Fibroblast of lung (primary cell): Measurements from ENCODE around the gene BSND. TPM values are rescaled to one million over a fixed set of nuclear protein-coding genes. Genes with fewer than 3 reads are reported as not detected.
A peak's percentile ranks its signal among the peaks of the same experiment; 100 is the strongest.

Experiments used
- DNase-seq, 2 donors: peaks; one replicate each; pipeline versions ENCODE4 v3.0.0 to v3.0.0-alpha.2; 2010; ENCODE audit warnings: low read depth in 2 of 2
- H2AFZ ChIP-seq: 2 replicates; pipeline ENCODE4 v1.5.1; 2012; ENCODE audit warnings: low read length, control low read depth, inconsistent platforms
- H3K27ac ChIP-seq: 2 replicates; pipeline ENCODE4 v1.5.1; 2011; ENCODE audit warnings: low read length, control low read depth; ENCODE audit not compliant: insufficient read depth
- H3K27me3 ChIP-seq: 2 replicates; pipeline ENCODE4 v1.5.1; 2011; ENCODE audit warnings: mild to moderate bottlenecking, low read length; ENCODE audit not compliant: control insufficient read depth, insufficient read depth
- H3K36me3 ChIP-seq: 2 replicates; pipeline ENCODE4 v1.5.1; 2011; ENCODE audit warnings: low read length; ENCODE audit not compliant: control insufficient read depth, insufficient read depth
- H3K4me1 ChIP-seq: 2 replicates; pipeline ENCODE4 v1.5.1; 2011; ENCODE audit warnings: low read length; ENCODE audit not compliant: control insufficient read depth, insufficient read depth; ENCODE audit errors: extremely low read depth
- H3K4me2 ChIP-seq: 2 replicates; pipeline ENCODE4 v1.5.1; 2011; ENCODE audit warnings: low read length, control low read depth; ENCODE audit not compliant: insufficient read depth; ENCODE audit errors: extremely low read depth
- H3K4me3 ChIP-seq, 4 experiments: fragments of 200-600 bp in 1 of 4; sonication (generic) in 1 of 4; replicated peaks in 1 of 4; 2 replicates each; pipeline ENCODE4 v1.5.1; 2011 to 2016; ENCODE audit warnings: low read length in 4 of 4, low read depth in 3 of 4, mild to moderate bottlenecking in 3 of 4, control low read depth in 2 of 4, inconsistent platforms in 1 of 4, mixed read lengths in 1 of 4; ENCODE audit not compliant: insufficient read depth in 1 of 4; ENCODE audit errors: control extremely low read depth in 1 of 4
- H3K79me2 ChIP-seq: 2 replicates; pipeline ENCODE4 v1.5.1; 2012; ENCODE audit warnings: mild to moderate bottlenecking, low read length, inconsistent platforms; ENCODE audit not compliant: control insufficient read depth, insufficient read depth
- H3K9ac ChIP-seq: 2 replicates; pipeline ENCODE4 v1.5.1; 2011; ENCODE audit warnings: mild to moderate bottlenecking, low read length, control low read depth; ENCODE audit not compliant: insufficient read depth
- H3K9me3 ChIP-seq: 2 replicates; pipeline ENCODE4 v1.5.1; 2012; ENCODE audit warnings: low read depth, low read length; ENCODE audit not compliant: control insufficient read depth, insufficient read depth
- H4K20me1 ChIP-seq: 2 replicates; pipeline ENCODE4 v1.5.1; 2011; ENCODE audit warnings: low read length; ENCODE audit not compliant: control insufficient read depth, insufficient read depth; ENCODE audit errors: extremely low read depth
- EZH2 ChIP-seq: IDR thresholded peaks from 2 replicates; pipeline ENCODE4 v1.5.1; 2012; ENCODE audit warnings: low read length, control low read depth, mild to moderate bottlenecking; ENCODE audit errors: missing control alignments
- polyA plus RNA-seq, 2 donors: library from polyadenylated mRNA; depleted of rRNA in 1 of 2; stranded (reverse) in 1 of 2; unstranded in 1 of 2; fragments of >200 nt; gene quantifications; 2 replicates each; pipeline ENCODE4 v1.2.1, GENCODE V29; 2011 to 2012; ENCODE audit warnings: missing spikeins in 1 of 2
- total RNA-seq: library from RNA; depleted of rRNA; stranded (reverse); fragments of >200 nt; gene quantifications from 2 replicates; pipeline ENCODE4 v1.2.1, GENCODE V29; 2014
- TF ChIP-seq, protein P1 (sequence below), 2 donors: IDR thresholded peaks in 1 of 2; conservative IDR thresholded peaks in 1 of 2; 1 replicate in 1 of 2; 2 replicates in 1 of 2; pipeline ENCODE4 v1.5.1; 2011 to 2012; ENCODE audit warnings: low read length in 2 of 2, control low read depth in 1 of 2, inconsistent platforms in 1 of 2, low read depth in 1 of 2, mild to moderate bottlenecking in 1 of 2

BSND gene
- total and polyA plus RNA-seq, 2 donors (not counting 1 experiment from before 2014, with no cell fraction given): not detected

DNA sequence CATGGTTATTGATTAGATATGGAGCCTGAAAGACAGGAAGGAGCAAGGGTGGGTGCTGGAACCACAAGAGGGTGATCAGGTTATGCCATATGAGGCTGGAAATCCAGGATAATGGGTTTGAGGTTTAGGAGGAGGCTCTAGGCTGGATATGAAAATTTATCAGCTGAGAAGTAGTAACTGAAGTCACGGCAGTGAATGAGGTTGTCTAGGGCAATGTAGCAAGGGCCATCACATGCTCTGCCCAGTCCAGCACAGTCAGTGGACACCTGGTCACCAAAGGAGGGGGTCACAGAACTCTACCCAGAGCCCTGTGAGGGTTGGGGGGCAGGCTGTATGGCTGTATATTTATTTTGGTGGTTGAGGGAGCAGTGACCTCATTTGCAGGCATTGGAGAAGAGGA is 28.9 kb upstream of the BSND start:
- Histone ChIP-seq H3K9ac (no peak overlapping the region), H4K20me1 (no peaks in the 10 kb centered on the region)

DNA sequence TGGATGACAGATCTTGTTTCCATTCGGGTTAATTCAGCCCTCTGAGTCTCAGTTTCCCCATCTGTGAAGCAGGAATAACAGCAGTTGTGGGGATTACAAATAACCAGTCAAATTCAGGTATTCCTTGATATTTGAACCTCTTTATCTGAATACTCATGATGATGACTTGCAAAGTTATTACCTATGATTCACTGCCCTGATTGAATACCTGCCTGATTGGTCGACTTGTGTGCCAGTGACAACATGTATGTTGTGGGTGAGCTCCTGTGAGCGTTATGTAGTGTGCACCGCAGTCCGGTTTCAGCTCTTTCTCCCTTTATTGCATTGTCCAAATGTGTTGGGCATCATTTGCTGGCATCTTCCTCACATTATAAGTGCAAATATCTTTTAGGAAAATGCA is 27.8 kb upstream of the BSND start:
- Histone ChIP-seq H4K20me1 (no peaks in the 10 kb centered on the region), H3K27ac (no peak overlapping the region), H3K4me1 (peaks cover 3% of the 10 kb centered on the region), H3K27me3 (no peaks in the 10 kb centered on the region), H3K4me3 (no peak overlapping the region), H3K4me2 (no peak overlapping the region), H3K9me3 (no peaks in the 10 kb centered on the region), H3K79me2 (no peaks in the 10 kb centered on the region), H3K36me3 (no peaks in the 10 kb centered on the region), H3K9ac (no peak overlapping the region), H2AFZ (no peak overlapping the region)
- TF ChIP-seq EZH2: no peak
- TF ChIP-seq, protein P1, sequence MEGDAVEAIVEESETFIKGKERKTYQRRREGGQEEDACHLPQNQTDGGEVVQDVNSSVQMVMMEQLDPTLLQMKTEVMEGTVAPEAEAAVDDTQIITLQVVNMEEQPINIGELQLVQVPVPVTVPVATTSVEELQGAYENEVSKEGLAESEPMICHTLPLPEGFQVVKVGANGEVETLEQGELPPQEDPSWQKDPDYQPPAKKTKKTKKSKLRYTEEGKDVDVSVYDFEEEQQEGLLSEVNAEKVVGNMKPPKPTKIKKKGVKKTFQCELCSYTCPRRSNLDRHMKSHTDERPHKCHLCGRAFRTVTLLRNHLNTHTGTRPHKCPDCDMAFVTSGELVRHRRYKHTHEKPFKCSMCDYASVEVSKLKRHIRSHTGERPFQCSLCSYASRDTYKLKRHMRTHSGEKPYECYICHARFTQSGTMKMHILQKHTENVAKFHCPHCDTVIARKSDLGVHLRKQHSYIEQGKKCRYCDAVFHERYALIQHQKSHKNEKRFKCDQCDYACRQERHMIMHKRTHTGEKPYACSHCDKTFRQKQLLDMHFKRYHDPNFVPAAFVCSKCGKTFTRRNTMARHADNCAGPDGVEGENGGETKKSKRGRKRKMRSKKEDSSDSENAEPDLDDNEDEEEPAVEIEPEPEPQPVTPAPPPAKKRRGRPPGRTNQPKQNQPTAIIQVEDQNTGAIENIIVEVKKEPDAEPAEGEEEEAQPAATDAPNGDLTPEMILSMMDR (conservative IDR thresholded peaks at IDR 0.05 in 1 of 2, IDR thresholded peaks at IDR 0.05 in 1 of 2; ENCODE audit: low read depth in 1 of 2, low read length in 2 of 2): no peak
- no peak for DNase-seq

More for the DNA sequence above, 28.9 kb upstream of the BSND start:
- Histone ChIP-seq H3K4me2 (no peak overlapping the region), H3K79me2 (no peaks in the 10 kb centered on the region), H3K4me3 (no peak overlapping the region), H3K9me3 (no peaks in the 10 kb centered on the region), H3K27ac (no peak overlapping the region), H3K36me3 (no peaks in the 10 kb centered on the region), H2AFZ (no peak overlapping the region), H3K4me1 (peaks cover 3% of the 10 kb centered on the region), H3K27me3 (no peaks in the 10 kb centered on the region)
- TF ChIP-seq EZH2: no peak
- TF ChIP-seq, protein P1 (conservative IDR thresholded peaks at IDR 0.05 in 1 of 2, IDR thresholded peaks at IDR 0.05 in 1 of 2; ENCODE audit: low read depth in 1 of 2, low read length in 2 of 2): no peak
- DNase-seq: no peak

DNA sequence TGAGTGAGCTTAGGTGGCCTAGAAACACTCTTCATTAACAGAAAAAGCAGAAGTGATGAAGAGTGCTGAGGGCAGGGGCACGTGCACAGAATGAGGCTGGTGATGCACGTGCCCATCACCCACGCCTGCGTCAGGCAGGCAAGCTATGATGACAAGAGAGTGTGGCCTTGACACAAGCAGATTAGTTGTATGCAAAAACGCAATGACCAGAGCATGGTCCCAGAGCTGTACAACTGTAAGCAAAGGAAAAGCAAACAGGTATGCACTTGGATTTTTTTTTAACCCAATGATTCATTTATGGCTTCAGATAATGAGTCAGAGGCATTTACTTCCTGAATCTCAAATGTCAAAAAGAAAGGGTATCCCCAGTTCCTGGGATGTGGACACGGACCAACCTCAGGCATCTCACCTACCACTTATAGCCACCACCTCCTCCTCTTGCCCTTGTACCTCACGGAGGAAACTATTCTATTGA is 27.4 kb upstream of the BSND start:
- H3K4me1 ChIP-seq: no peaks in the 10 kb centered on the region
- H2AFZ ChIP-seq: no peak overlapping the region
- H3K4me3 ChIP-seq: no peak overlapping the region
- H3K27me3 ChIP-seq: no peaks in the 10 kb centered on the region
- H3K36me3 ChIP-seq: no peaks in the 10 kb centered on the region
- TF ChIP-seq EZH2: no peak
- TF ChIP-seq, protein P1 (conservative IDR thresholded peaks at IDR 0.05 in 1 of 2, IDR thresholded peaks at IDR 0.05 in 1 of 2; ENCODE audit: low read depth in 1 of 2, low read length in 2 of 2): no peak
- no peak overlapping the region for H3K9ac ChIP-seq
- peak in 1 of 2 donors; percentile 54 for DNase-seq
- H3K27ac ChIP-seq: no peak overlapping the region
- no peaks in the 10 kb centered on the region for H3K9me3 ChIP-seq
- H3K4me2 ChIP-seq: no peak overlapping the region
- no peaks in the 10 kb centered on the region for H4K20me1 ChIP-seq
- no peaks in the 10 kb centered on the region for H3K79me2 ChIP-seq
